HG02981 (cell line): Measurements from ENCODE around the gene CYP3A5.
"Not testable (repeated sequence)": the region's sequence is repeated elsewhere in the genome, so short reads cannot be mapped to it uniquely, and the experiment has no call there.

ENCODE experiments used
- ATAC-seq: cut with Tn5 transposase; IDR thresholded peaks from one replicate; pipeline ENCODE4 v1.9.1; 2021; ENCODE audit warnings: mild to moderate bottlenecking, moderate library complexity; ENCODE audit not compliant: unreplicated experiment

The CYP3A5 gene

GRCh38 chr7:99643464-99643863 lies 36.3 kb downstream of the CYP3A5 start:
- ATAC-seq = no peak

- no peak for ATAC-seq
Observed at GRCh38 chr7:99642027-99642426, 37.8 kb downstream of the CYP3A5 start.

DNA sequence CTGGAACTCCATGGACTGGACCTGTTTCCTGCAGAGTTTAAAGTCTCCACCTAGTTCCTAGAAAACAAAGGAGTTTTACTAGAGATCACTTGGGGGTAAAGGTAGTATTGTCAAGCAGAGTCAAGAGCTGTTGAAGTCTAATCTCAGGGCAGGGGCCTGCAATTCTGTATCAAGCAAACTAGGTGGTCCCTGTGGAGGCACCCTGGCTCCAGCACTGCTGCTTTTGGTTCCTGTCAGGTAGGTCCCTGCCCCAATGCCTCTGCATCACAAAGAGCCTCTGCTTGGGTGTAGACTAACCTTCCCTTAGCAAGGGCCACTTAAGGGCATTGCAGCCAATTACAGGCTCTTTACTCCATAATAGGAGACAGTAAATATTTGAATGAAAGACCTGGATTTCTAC lies 40.5 kb downstream of the CYP3A5 start:
- no peak for ATAC-seq

- no peak for ATAC-seq
Observed at GRCh38 chr7:99638731-99639130, 41.1 kb downstream of the CYP3A5 start.

DNA sequence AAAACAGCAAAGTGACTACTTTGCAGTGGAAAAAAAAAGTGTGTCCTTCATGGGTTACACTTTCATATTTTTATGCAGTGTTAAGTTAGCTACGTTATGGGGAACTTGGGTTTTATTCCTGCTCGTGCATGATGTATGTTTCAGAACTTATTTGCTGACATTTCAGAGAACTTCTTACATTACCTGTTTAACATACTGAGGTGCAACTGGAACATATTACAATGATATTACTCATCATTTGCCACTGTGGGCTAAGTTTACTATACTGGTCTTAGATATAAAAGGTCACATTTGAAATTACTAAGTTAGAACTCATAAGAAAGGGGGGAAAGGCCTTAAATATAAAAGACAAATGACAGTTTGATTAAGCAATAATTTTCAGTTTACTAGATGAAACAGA lies 42.4 kb downstream of the CYP3A5 start:
- not testable (repeated sequence) for ATAC-seq

DNA sequence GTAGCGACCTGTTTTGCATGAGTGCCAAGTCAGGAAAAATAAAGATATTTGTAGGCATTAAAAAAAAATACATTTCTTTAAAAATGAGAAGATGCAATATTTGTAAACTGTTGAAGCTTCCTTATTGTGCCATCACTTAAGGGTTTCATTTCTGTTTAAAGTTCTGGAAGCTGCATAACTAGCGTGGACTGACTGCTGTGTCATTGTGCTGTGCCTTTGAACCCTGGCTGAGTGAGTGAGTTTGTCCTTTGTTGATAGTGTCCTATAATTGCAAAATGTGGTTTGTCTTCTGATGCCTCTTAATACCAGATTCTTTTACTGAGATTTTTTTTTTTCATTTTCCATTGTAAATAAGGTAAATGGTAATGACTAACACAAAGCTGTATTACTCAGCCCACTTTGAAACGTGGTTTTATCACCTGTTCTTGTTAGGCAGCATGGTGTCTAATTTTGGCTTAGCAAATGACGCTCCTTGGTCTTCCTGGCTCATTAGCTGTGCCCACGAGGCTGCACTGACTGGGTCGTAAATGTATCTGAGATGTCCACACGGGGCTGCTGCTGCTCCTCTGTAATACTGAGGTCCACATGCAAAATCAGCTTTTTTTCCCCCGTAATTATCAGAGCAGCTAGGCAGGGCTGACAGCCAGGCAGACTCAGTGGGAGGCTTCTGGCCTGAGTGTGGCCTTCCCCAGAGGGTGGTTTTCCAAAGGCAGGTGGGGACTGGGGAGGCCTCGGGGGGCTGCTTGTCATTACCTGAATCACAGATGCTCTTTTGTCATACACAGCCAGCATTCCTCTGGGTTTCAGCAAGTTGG lies 48.3 kb downstream of the CYP3A5 start:
- no peak for ATAC-seq

GRCh38 chr7:99629643-99630042 lies 50.2 kb downstream of the CYP3A5 start:
- ATAC-seq = no peak

DNA sequence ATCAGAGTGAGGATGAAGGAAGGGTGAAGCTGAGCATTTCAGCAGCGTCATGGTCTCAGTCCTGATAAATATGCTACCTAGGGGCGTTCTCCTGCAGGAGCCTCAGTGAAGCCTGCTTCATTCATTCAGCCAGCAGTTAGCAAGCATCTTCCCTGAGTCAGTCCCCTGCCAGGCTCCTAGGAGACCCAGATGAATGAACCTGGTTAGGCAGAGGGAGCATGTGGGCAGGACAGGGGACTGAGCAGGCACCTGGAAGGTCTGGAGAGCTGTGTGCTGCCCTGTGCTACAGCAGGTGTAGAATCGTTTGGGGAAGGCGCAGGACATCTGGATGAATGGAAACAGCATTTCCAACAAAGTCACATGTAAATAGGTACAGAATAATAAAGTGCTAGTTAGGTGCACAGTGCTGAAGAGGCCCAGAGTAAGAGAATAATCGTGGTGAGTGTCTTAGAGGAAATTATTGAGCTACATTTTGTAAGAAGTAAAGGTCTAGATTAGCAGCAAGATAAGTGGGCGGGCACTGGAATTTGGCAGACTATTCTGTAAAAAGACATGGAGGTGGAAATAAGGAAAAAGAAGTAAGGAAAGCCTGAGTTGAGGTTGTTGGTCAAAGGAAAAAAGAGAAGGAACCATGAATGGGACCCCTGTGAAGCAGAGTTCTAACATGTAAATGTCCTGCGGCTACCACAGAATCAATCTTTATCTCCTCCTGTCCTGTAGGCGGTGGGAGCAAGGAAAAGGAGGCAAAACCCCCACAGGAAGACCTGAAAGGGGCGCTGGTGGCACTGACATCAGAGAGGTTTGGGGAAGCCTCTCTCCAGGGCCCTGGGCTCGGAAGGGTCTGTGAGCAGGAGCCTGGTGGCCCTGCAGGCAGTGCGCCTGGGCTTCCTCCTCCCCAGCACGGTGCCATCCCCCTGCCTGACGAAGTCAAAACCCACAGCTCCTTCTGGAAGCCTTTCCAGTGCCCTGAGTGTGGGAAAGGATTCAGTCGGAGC lies 51.0 kb downstream of the CYP3A5 start:
- no peak for ATAC-seq

DNA sequence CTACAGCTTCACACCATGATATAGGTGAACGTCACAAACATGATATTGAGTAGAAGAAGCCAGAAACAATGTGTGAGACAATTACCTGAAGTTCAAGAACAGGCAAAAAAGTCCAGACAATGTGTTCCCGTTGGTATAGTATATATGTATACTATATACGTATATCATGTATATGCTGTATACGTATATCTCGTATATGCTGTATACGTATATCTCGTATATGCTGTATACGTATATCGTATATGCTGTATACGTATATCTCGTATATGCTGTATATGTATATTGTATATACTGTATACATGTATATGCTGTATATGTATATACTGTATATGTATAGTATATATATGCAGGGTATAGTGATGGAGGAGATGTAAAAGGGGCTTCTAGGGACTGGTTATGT lies 52.3 kb downstream of the CYP3A5 start:
- no peak for ATAC-seq

DNA sequence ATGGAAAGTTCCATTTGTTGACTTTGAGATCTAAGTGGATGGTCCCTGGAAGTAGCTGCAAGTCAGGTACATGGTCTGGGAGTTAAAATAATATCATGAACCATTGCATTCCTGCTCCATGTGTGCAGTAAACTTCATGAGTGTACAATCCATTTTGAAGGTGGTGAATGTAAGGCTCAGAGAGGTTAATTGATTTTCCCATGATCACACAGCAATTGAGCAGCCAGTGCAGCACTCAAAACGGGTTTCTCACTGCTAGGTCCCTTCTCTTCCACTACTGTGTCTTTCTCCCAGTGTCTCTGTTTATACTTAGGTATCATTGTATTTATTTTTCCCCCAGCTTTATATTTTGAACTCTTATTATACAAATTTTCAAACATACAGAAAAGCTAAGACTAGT lies 53.1 kb downstream of the CYP3A5 start:
- ATAC-seq = no peak

DNA sequence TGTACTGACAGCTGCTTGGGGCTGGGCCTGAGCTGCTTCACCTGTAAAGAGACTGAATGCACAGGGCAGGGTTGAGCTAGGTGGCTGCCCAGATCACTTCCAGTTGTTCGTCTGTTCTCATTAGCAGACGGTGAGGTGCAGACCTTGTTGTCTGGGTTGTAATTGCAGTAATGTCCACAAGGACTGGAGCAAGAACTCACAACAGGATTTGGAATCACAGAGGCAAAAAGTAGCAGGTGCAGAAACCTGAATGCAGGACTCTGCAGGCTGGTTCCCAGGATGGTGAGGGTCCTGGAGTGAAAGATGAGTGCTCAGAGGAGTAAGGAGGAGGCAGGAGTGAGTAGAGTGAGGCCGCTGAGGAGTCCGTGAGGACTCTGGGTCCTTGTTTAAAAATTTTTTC lies 53.8 kb downstream of the CYP3A5 start:
- no peak for ATAC-seq

- no peak for ATAC-seq
Observed at GRCh38 chr7:99625321-99625720, 54.5 kb downstream of the CYP3A5 start.

GRCh38 chr7:99624484-99624883 lies 55.3 kb downstream of the CYP3A5 start:
- no peak for ATAC-seq

DNA sequence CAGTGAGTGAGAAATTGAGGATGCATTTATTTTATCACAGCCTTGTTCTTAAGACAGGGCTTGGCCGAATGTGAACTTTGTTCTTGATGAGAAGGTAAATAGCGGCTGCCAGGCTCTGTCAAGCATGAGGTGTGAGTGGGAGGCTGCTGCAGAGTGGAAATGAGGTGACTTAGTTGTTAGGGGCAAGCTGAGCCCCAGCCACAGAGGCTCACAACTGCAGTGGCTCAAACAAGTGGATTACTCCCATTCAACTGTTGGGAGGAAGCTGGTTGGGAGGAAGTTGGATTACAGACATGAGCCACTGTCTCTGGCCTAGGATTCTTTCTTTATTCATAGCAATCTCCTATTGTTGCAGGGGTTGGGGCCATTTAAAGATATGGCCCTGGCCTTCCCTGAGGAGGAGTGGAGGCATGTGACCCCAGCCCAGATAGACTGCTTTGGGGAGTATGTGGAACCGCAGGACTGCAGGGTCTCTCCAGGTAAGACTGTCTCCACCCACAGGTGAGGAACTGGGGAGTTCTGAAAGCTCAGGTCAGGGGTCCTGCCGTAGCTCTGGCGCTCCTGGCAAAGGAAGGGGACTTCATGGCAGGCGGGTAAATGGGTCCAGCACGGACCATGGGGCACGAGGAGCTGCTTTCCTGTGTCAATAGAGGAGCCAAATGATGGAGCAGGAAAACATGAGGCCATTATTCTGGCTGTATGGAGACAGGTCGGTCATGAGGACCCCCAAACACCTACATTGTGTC lies 55.9 kb downstream of the CYP3A5 start:
- ATAC-seq = no peak

DNA sequence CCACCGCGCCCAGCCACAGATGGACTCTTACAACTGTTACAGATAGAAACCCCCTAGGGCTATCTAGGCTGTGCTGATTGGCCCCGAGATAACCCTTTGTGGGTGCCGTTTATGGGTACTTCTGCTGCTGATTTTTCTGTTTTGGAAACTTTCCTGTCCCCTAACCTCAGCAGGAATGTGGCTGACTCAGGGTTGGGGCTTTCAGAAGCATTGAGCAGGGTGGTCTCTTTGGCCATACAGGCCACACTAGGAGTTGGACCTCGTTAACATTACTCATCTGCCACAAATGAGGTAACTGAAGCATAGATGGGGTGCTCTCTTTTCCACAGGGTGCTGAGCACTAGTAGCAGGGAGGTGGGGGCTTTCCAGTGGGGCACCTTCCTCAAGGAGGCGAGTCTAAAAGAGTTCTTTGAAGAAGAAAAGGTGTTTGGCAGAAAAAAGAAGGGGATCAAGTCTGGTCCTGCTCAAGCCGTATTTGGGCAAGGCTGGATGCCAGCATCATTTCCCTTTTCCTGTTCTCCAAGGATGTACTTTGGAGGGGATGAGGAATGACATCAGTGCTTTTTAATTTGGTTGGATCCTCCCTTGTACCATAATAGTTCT lies 56.6 kb downstream of the CYP3A5 start:
- no peak for ATAC-seq

GRCh38 chr7:99622596-99622995 lies 57.2 kb downstream of the CYP3A5 start:
- ATAC-seq = no peak

DNA sequence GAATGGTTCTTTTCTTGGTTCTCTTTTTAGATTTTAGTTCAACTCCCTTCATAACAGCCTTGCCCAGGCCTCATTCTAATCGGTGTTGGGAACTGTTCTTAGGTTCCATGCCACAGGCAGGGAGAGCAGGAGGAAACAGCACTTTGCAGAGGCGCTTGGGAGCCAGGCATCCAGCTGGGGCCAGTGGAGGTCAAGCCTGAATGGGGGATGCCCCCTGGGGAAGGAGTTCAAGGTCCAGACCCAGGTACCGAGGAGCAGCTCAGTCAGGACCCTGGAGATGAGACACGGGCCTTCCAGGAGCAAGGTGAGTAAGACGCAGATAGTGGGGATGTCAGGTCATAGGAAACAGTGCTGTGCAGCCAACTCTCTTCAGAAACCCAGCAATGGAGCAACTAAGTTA lies 58.5 kb downstream of the CYP3A5 start:
- ATAC-seq = no peak

DNA sequence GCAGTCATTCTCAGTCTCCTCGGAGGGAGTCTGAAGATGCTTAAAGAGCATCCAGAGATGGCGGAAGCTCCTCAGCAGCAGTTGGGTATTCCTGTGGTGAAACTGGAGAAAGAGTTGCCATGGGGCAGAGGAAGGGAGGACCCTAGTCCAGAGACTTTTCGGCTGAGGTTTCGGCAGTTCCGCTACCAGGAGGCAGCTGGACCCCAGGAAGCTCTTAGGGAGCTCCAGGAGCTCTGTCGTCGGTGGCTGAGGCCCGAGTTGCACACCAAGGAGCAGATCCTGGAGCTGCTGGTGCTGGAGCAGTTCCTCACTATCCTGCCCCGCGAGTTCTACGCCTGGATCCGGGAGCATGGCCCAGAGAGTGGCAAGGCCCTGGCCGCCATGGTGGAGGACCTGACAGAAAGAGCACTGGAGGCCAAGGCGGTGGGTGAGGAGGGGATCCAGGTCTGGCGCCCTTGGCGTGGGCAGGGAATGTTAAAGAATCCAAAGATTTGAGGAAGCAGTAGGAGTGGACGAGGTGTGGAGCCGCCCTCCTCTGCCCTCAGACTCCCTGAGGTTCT lies 60.1 kb downstream of the CYP3A5 start:
- ATAC-seq = no peak

DNA sequence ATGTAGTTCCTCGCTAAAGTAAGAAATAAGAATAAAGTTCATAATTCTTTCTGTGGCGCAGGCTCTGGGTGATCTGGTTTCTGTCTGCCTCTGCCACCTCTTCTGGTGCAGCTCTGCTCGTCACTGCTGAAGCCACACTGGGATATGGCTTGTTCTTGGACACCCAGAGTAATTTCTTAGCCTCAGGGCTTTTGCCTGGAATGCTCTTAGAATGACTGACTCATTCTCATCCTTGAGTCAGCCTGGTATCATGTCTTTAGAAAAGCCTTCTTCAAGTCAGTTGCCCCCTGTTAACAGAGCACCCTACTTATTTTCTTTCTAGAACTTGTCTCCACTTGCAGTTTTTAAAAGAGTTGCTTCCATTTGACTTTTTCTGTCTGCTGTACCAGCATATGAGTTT lies 61.1 kb downstream of the CYP3A5 start:
- ATAC-seq = no peak

GRCh38 chr7:99617192-99617781 lies 62.5 kb downstream of the CYP3A5 start:
- no peak for ATAC-seq
